NCI-H524 treated with DMSO at 0.1 percent for 48 hours (cell line): ENCODE measurements around the gene KIF27.
"Not testable (repeated sequence)": the region's sequence is repeated elsewhere in the genome, so short reads cannot be mapped to it uniquely, and the experiment has no call there.

Source experiments
- DNase-seq: peaks from one replicate; lab custom pipeline; 2025; lab: John Stamatoyannopoulos, UW

The KIF27 gene

GRCh38 chr9:83815120-83815519 is 106.1 kb downstream of the KIF27 start:
- not testable (repeated sequence) for DNase-seq

GRCh38 chr9:83809213-83809612 is 112.0 kb downstream of the KIF27 start:
- DNase-seq, result not testable (repeated sequence)

GRCh38 chr9:83804454-83804853 is 116.8 kb downstream of the KIF27 start:
- not testable (repeated sequence) for DNase-seq

- DNase-seq, result not testable (repeated sequence)
Measured at GRCh38 chr9:83803941-83804340, 117.3 kb downstream of the KIF27 start.

- DNase-seq, result no peak
Measured at GRCh38 chr9:83800236-83801033, 120.8 kb downstream of the KIF27 start.

GRCh38 chr9:83794051-83794450 is 127.2 kb downstream of the KIF27 start:
- DNase-seq, result no peak

GRCh38 chr9:83792746-83793145 is 128.5 kb downstream of the KIF27 start:
- no peak for DNase-seq
